Lung microvascular endothelial cell (primary cell): ENCODE data around the gene TBCC. TPM values are rescaled to one million over a fixed set of nuclear protein-coding genes. Genes with fewer than 3 reads are reported as not detected.
"Not testable (repeated sequence)": the region's sequence is repeated elsewhere in the genome, so short reads cannot be mapped to it uniquely, and the experiment has no call there.

ENCODE experiments used
- DNase-seq, 2 donors: peaks; one replicate each; pipeline versions ENCODE4 v3.0.0 to v3.0.0-alpha.2; 2010; ENCODE audit warnings: low read depth in 2 of 2
- total RNA-seq: library from RNA; depleted of rRNA; stranded (reverse); fragments of >200 nt; gene quantifications from 2 replicates; pipeline ENCODE4 v1.2.1, GENCODE V29; 2014

The TBCC gene
- total RNA-seq, 1 donor from 2014 or later, result 35.5 TPM

DNA sequence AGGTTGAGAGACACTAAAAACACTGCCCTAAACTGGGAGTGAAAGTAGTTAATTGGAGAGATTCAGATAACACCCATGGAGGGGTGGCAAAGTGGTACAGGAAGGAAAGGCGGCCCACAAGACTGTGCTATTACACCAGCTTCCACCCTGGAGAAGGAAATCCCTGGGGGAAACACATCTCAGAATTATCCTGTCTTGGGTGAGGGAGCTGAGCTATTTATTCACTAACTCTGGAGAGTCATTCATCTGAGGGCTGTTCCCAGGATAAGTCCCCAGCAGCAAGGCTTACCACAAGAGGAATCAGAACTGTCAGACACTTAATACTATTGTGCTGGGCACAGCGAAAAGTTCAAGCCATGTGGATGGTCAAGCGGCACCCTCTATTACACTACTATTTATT lies 9.9 kb downstream of the TBCC start:
- DNase-seq, result no peak

- not testable (repeated sequence) for DNase-seq
Observed at GRCh38 chr6:42733867-42734481, 11.9 kb downstream of the TBCC start.

GRCh38 chr6:42729731-42730130 lies 16.2 kb downstream of the TBCC start:
- no peak for DNase-seq

- DNase-seq, result no peak
Observed at GRCh38 chr6:42727627-42728026, 18.3 kb downstream of the TBCC start.

- DNase-seq, result peak; percentile 31 to 57
Observed at GRCh38 chr6:42727087-42727611, 18.8 kb downstream of the TBCC start.

DNA sequence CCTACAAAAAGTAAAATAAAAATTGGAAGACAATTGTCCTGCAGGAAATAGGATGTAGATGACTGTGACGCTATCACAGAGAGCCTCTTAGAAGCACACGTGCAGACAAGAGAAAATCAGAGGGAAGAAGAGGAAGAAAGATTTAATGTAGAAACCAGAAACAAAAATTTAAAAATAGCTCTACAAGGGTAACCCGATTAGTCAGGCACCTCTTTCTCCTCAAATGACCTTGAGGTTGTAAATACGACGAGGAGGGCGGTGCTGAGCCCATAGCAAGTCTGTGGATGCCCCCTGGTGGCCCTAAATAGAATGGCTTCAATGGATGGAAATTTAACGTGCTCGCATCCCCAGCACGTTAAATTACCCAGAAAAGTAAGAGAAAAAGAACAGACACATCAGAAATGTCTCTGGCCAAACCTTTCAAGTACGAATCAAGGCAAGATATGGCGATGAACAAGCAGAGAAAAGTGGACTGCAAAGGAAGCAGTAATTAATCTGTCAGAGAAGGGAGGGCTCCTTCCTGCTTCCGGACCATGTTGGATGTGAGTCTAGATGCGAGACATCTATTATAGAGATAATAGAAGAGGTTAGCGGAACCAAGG lies 19.3 kb downstream of the TBCC start:
- DNase-seq, result peak; percentile 88 to 89

GRCh38 chr6:42726026-42726425 lies 19.9 kb downstream of the TBCC start:
- DNase-seq, result no peak

- DNase-seq, result no peak
Observed at GRCh38 chr6:42724825-42725224, 21.1 kb downstream of the TBCC start.

- DNase-seq, result no peak
Observed at GRCh38 chr6:42722497-42722896, 23.4 kb downstream of the TBCC start, which contains the start of gene PRPH2. TSS of gene PRPH2 (minus strand) at chr6:42722597. CDS start at chr6:42722334, 263 bp downstream.

GRCh38 chr6:42720739-42721138 lies 25.2 kb downstream of the TBCC start:
- peak in 1 of 2 donors; percentile 25 for DNase-seq

- no peak for DNase-seq
Observed at GRCh38 chr6:42715871-42716270, 30.0 kb downstream of the TBCC start.

- peak in 1 of 2 donors; percentile 45 for DNase-seq
Observed at GRCh38 chr6:42714098-42714761, 31.7 kb downstream of the TBCC start.

GRCh38 chr6:42711930-42712329 lies 34.0 kb downstream of the TBCC start:
- no peak for DNase-seq

DNA sequence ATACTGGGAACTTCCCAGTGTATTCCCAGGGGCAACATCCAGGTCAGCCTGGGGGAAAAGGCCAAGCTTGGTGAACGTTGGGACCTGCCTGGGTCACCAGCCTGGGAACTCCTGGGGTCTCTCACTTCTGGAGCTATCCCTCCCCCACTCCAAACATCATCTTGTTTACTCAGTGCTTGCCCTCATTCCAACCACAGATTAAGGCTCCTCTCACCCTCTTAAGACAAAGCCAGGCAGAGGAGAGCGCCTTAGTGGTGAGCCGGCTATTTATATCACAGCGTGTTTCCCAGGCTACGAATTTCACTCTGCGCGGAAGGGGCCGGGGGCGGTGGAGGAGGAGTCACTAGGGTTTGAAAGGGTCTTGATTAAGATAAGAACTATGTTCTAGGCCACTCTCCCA lies 35.6 kb downstream of the TBCC start:
- no peak for DNase-seq

- no peak for DNase-seq
Observed at GRCh38 chr6:42709871-42710270, 36.0 kb downstream of the TBCC start.

DNA sequence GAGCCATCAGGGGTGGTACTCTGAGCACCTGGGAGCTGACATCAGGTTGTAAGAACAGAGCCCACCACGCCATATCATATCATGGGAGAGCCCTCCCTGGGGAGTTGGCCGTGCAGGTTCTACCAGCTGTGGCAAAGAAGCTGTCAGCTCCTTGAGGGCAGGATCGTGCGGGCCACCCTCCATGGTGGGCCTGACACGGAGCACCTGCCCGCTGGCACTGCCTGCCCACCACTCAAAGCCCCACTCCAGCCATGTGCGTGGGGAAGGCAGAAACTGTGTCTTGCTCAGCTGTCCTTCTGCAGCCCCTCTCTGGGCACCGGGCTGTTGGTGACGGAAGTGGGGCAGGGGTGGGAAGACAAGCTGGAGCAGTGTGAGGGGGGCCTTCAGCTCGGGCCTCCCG lies 37.8 kb downstream of the TBCC start:
- DNase-seq, result no peak

- no peak for DNase-seq
Observed at GRCh38 chr6:42707595-42707994, 38.3 kb downstream of the TBCC start.

GRCh38 chr6:42704937-42705374 lies 40.9 kb downstream of the TBCC start:
- no peak for DNase-seq

GRCh38 chr6:42704251-42704936 lies 41.5 kb downstream of the TBCC start:
- DNase-seq, result no peak

DNA sequence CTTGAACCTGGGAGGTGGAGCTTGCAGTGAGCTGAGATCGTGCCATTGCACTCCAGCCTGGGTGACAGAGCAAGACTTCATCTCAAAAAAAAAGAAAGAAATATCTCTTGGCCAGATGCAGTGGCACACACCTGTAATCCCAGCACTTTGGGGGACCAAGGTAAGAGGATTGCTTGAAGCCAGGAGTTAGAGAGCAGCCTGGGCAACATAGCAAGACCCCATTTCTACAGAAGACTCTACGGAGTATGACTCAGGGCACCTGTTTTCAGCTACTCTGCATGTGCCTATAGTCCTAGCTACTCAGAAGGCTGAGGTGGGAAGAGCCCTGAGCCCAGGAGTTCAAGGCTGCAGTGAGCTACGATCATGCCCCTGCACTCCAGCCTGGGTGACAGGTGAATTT lies 43.1 kb downstream of the TBCC start:
- not testable (repeated sequence) for DNase-seq

DNA sequence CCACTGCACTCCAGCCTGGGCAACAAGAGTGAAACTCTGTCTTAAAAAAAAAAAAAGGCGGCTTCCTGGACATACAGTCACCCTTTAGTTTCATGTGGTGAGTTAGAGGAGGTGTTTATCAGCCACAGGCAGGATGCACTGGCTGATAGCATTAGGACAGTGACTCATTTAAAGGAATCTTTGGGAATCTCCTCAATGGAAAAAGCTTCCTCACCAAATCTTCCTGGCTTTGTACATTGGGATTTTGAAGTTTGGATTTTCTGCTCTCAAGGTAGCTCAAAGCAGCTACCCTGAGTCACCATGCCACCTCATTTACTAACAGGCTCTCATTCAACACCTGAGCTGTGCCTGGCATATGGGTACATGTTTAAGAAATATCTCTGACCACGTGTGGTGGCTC lies 43.7 kb downstream of the TBCC start:
- DNase-seq, result peak; percentile 8 to 80

- DNase-seq, result no peak
Observed at GRCh38 chr6:42698217-42698616, 47.7 kb downstream of the TBCC start.
